Gastrocnemius medialis (tissue), 4 donors: ENCODE measurements around the gene ISCA2.

ENCODE experiments used
- CTCF ChIP-seq, 5 experiments: fragments of 450-650 bp in 3 of 5; fragments of 200-600 bp in 2 of 5; sonication (generic) in 2 of 5; IDR thresholded peaks in 4 of 5; conservative IDR thresholded peaks in 1 of 5; 1 replicate in 4 of 5; 2 replicates in 1 of 5; pipeline ENCODE4 v1.5.1; 2016 to 2019; ENCODE audit warnings: antibody characterized with exemption in 5 of 5, mild to moderate bottlenecking in 3 of 5, moderate library complexity in 3 of 5
- POLR2A ChIP-seq, 2 donors: fragments of 450-650 bp; IDR thresholded peaks; one replicate each; pipeline ENCODE4 v1.6.1; 2017; ENCODE audit warnings: antibody characterized with exemption in 2 of 2, mild to moderate bottlenecking in 2 of 2, moderate library complexity in 2 of 2

- TF ChIP-seq CTCF (IDR thresholded peaks at IDR 0.05 in 4 of 5, conservative IDR thresholded peaks at IDR 0.05 in 1 of 5) (no peak), POLR2A (IDR thresholded peaks at IDR 0.05) (no peak)
Measured at GRCh38 chr14:74525361-74525851, 31.8 kb downstream of the ISCA2 start.
